A673 (cell line): ENCODE measurements around the gene FAM124A. TPM values are rescaled to one million over a fixed set of nuclear protein-coding genes. Genes with fewer than 3 reads are reported as not detected.

ENCODE experiments used
- BruUV-seq: library from RNA; stranded (reverse); fragments of 400-500 nt; replicated peaks from 2 replicates; lab custom pipeline; 2021; lab: Mats Ljungman, UMichigan
- CTCF ChIA-PET: fragments of 300-600 bp; sonication (Branson Sonifier 250); formaldehyde crosslinking; loops from one replicate; lab custom pipeline; 2022; ENCODE audit warnings: antibody characterized with exemption; lab: Charles Lee
- POLR2A ChIA-PET: fragments of 300-600 bp; sonication (Branson Sonifier 250); formaldehyde crosslinking; loops from one replicate; lab custom pipeline; 2022; ENCODE audit warnings: antibody characterized with exemption; ENCODE audit not compliant: low non-redundant PET; lab: Charles Lee
- DNase-seq: peaks from one replicate; pipeline ENCODE4 v3.0.0-alpha.2; 2015; ENCODE audit warnings: low spot score
- H3K27ac ChIP-seq: fragments of 200-600 bp; sonication (generic); 2 replicates; pipeline ENCODE4 v1.5.1; 2016; ENCODE audit warnings: mixed run types, low read depth, mild to moderate bottlenecking, mixed read lengths, antibody characterized with exemption, low read length; ENCODE audit not compliant: poor library complexity, severe bottlenecking
- H3K27me3 ChIP-seq: fragments of 200-600 bp; sonication (generic); replicated peaks from 2 replicates; pipeline ENCODE4 v1.6.1; 2017; ENCODE audit warnings: mixed run types, low read depth, mild to moderate bottlenecking, mixed read lengths, antibody characterized with exemption, low read length; ENCODE audit not compliant: insufficient read depth, poor library complexity
- H3K36me3 ChIP-seq: fragments of 200-600 bp; sonication (generic); 2 replicates; pipeline ENCODE4 v1.6.1; 2016; ENCODE audit warnings: mixed run types, mild to moderate bottlenecking, mixed read lengths, antibody characterized with exemption, low read length; ENCODE audit not compliant: insufficient read depth, poor library complexity, severe bottlenecking
- H3K4me1 ChIP-seq: fragments of 200-600 bp; sonication (generic); 2 replicates; pipeline ENCODE4 v1.6.1; 2017; ENCODE audit warnings: mixed run types, mild to moderate bottlenecking, mixed read lengths, antibody characterized with exemption, low read length; ENCODE audit not compliant: insufficient read depth, poor library complexity, severe bottlenecking
- H3K4me3 ChIP-seq: fragments of 200-600 bp; sonication (generic); 2 replicates; pipeline ENCODE4 v1.5.1; 2016; ENCODE audit warnings: low read depth, mixed run types, mild to moderate bottlenecking, mixed read lengths, low read length; ENCODE audit not compliant: poor library complexity, severe bottlenecking
- H3K9me3 ChIP-seq: fragments of 200-600 bp; sonication (generic); 2 replicates; pipeline ENCODE4 v1.6.1; 2016; ENCODE audit warnings: mixed run types, low read depth, mild to moderate bottlenecking, mixed read lengths, antibody characterized with exemption, low read length; ENCODE audit not compliant: poor library complexity, severe bottlenecking
- EZH2 ChIP-seq: fragments of 200-600 bp; sonication (generic); IDR thresholded peaks from 2 replicates; pipeline ENCODE4 v1.6.1; 2017; ENCODE audit warnings: borderline replicate concordance, low read depth, mild to moderate bottlenecking, mixed read lengths, antibody characterized with exemption, low read length; ENCODE audit not compliant: poor library complexity, severe bottlenecking
- intact Hi-C: fragments of 100-400 bp; cut with micrococcal nuclease; formaldehyde crosslinking; loops from one replicate; pipeline ENCODE4 v1.10.0; 2022; ENCODE audit not compliant: unreplicated experiment
- total RNA-seq: library from RNA; stranded (reverse); gene quantifications from 2 replicates; pipeline ENCODE4 v1.2.3, GENCODE V29; 2021
- TF ChIP-seq, protein P1 (sequence below): fragments of 300-800, 200-600 bp; sonication (generic); conservative IDR thresholded peaks from 2 replicates; pipeline ENCODE4 v1.5.1; 2017; ENCODE audit warnings: low read depth, mild to moderate bottlenecking, antibody characterized with exemption, low read length, moderate library complexity, mixed read lengths

FAM124A gene
- total RNA-seq, 1 experiment from 2014 or later, result 2.1 TPM

GRCh38 chr13:51261610-51262249 lies 39.5 kb downstream of the FAM124A start:
- no peaks in the 10 kb centered on the region for H3K36me3 ChIP-seq
- no peak overlapping the region for H3K4me3 ChIP-seq
- no peaks in the 10 kb centered on the region for H3K9me3 ChIP-seq
- no TSS peak for BruUV-seq
- DNase-seq, result no peak
- TF ChIP-seq, protein P1, sequence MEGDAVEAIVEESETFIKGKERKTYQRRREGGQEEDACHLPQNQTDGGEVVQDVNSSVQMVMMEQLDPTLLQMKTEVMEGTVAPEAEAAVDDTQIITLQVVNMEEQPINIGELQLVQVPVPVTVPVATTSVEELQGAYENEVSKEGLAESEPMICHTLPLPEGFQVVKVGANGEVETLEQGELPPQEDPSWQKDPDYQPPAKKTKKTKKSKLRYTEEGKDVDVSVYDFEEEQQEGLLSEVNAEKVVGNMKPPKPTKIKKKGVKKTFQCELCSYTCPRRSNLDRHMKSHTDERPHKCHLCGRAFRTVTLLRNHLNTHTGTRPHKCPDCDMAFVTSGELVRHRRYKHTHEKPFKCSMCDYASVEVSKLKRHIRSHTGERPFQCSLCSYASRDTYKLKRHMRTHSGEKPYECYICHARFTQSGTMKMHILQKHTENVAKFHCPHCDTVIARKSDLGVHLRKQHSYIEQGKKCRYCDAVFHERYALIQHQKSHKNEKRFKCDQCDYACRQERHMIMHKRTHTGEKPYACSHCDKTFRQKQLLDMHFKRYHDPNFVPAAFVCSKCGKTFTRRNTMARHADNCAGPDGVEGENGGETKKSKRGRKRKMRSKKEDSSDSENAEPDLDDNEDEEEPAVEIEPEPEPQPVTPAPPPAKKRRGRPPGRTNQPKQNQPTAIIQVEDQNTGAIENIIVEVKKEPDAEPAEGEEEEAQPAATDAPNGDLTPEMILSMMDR, result no peak
- no peak for TF ChIP-seq EZH2
- intact Hi-C loops, result no loop called here
- CTCF ChIA-PET, result no interaction called here
- POLR2A ChIA-PET, result no interaction called here
- peaks cover 14% of the 10 kb centered on the region for H3K4me1 ChIP-seq
- H3K27me3 ChIP-seq, result no peaks in the 10 kb centered on the region
- H3K27ac ChIP-seq, result no peak overlapping the region

DNA sequence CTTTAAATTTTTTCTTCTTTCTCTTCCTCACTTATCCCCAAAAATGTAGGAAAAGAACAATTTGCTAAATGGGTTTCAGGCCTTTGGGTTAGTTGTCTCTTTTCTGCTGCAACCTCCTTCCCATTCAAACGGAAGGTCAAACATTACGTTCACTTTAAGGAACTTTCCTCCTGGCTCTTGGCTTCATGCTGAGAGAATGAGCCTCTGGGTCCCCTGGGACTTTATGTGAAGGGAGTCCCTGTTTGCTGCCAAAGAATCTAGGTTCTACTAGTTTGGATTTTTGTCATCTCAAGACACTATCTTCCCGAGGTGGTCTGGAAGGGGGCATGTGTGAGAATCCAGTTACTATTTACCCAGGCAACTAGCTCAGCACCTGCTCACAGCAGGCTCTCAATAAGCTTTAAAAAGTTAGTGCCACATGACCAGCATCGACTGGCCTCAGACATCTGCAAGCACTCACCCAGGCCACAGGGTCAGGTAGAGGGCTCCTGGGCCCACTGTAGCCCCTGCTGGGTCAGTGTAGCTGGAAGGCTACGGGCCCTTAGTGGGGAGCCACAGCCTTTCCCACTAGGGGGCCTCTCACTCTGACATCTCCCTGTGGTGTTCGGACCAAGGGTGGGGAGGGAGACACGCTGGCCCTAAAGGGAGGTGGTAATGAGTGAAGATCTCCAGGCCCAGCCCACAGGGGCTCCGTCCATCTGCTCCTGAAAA lies 40.5 kb downstream of the FAM124A start:
- no peaks in the 10 kb centered on the region for H3K9me3 ChIP-seq
- H3K4me1 ChIP-seq, result peaks cover 14% of the 10 kb centered on the region
- ChIA-PET CTCF (no interaction called here), POLR2A (no interaction called here)
- intact Hi-C loops, result no loop called here
- TF ChIP-seq EZH2, result no peak
- TF ChIP-seq, protein P1, result peak; percentile 24; the same call in 1 of the 2 replicates
- DNase-seq, result peak; percentile 72
- no peaks in the 10 kb centered on the region for H3K36me3 ChIP-seq
- BruUV-seq, result no TSS peak
- H3K4me3 ChIP-seq, result no peak overlapping the region
- H3K27ac ChIP-seq, result no peak overlapping the region
- no peaks in the 10 kb centered on the region for H3K27me3 ChIP-seq

DNA sequence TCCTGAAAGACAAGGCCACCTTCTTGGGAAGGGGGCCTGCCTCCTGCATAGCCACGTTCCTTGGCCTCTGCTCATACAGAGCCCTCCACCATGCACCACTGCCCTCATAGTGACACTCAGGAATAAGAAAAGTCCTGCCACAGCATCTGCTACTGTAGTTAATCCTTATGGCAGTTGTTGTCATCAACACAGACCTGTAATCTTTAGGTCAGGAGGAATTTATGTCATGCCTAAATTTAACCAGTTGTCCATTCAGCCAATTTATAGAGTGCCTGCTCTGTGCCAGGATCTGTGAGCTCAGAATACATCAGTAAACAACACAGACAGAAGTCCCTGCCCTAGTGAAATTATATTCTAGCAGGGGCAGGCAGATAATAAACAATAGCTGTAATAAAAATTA lies 44.4 kb downstream of the FAM124A start:
- Histone ChIP-seq H3K27me3 (no peaks in the 10 kb centered on the region), H3K27ac (no peak overlapping the region), H3K4me1 (peaks cover 14% of the 10 kb centered on the region), H3K36me3 (no peaks in the 10 kb centered on the region), H3K9me3 (no peaks in the 10 kb centered on the region), H3K4me3 (no peak overlapping the region)
- ChIA-PET POLR2A (no interaction called here), CTCF (no interaction called here)
- TF ChIP-seq, protein P1, result no peak
- intact Hi-C loops, result no loop called here
- no TSS peak for BruUV-seq
- no peak for DNase-seq
